Lower leg skin (tissue), 4 donors: ENCODE results near the gene PAIP1. TPM values are rescaled to one million over a fixed set of nuclear protein-coding genes. Genes with fewer than 3 reads are reported as not detected.

Source experiments
- DNase-seq, 2 donors: peaks; one replicate each; pipeline ENCODE4 v3.0.0-alpha.2; 2019; ENCODE audit warnings: low spot score in 2 of 2
- H3K4me3 ChIP-seq: fragments of 200-600 bp; sonication (generic); 2 replicates; pipeline ENCODE4 v1.5.1; 2017; ENCODE audit warnings: mild to moderate bottlenecking, low read depth; ENCODE audit not compliant: poor library complexity, severe bottlenecking
- POLR2A ChIP-seq, 2 donors: fragments of 450-650 bp; IDR thresholded peaks; one replicate each; pipeline ENCODE4 v1.6.1; 2016 to 2017; ENCODE audit warnings: antibody characterized with exemption in 2 of 2, mild to moderate bottlenecking in 1 of 2, moderate library complexity in 1 of 2
- WGBS, 2 donors: methylation state at CpG; one replicate each; pipeline ENCODE4 v1.1.5; 2018; 5-methylcytosine and 5-hydroxymethylcytosine counted together
- intact Hi-C: fragments of 100-400 bp; cut with DNase I; formaldehyde crosslinking; loops from one replicate; pipeline ENCODE4 v1.15.0; 2023; ENCODE audit warnings: low total_unique reads
- total RNA-seq, 4 donors: library from RNA; depleted of rRNA; stranded (reverse); fragments of >200 nt; gene quantifications; one replicate each; pipeline ENCODE4 v1.1.0, GENCODE V29; 2016
- TF ChIP-seq, protein P1 (sequence below), 3 donors: fragments of 450-650 bp; IDR thresholded peaks; one replicate each; pipeline ENCODE4 v1.5.1; 2016; ENCODE audit warnings: antibody characterized with exemption in 3 of 3, mild to moderate bottlenecking in 3 of 3, moderate library complexity in 2 of 3

PAIP1 gene
- total RNA-seq, 4 donors from 2014 or later = 40.5 to 65.4 (median 50.5) TPM

DNA sequence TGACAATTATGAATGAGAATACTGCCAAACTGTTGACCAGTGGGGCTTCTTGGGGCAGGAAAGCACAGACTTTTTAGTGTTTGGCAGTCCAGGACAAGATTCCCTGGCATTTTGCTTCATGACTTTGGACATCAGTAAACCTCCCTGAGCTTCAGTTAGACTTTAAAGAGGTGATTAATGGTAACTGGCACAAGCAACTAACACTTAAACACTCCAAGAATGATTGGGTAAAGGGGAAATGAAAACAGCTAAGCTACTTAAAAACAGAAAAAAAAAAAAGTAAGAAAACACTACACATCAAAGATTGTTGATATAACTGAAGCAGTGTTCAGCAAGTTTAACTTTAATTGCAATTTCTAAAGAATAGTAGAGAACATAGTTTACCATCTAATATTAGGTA is 13.4 kb downstream of the PAIP1 start:
- TF ChIP-seq, protein P1, sequence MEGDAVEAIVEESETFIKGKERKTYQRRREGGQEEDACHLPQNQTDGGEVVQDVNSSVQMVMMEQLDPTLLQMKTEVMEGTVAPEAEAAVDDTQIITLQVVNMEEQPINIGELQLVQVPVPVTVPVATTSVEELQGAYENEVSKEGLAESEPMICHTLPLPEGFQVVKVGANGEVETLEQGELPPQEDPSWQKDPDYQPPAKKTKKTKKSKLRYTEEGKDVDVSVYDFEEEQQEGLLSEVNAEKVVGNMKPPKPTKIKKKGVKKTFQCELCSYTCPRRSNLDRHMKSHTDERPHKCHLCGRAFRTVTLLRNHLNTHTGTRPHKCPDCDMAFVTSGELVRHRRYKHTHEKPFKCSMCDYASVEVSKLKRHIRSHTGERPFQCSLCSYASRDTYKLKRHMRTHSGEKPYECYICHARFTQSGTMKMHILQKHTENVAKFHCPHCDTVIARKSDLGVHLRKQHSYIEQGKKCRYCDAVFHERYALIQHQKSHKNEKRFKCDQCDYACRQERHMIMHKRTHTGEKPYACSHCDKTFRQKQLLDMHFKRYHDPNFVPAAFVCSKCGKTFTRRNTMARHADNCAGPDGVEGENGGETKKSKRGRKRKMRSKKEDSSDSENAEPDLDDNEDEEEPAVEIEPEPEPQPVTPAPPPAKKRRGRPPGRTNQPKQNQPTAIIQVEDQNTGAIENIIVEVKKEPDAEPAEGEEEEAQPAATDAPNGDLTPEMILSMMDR (IDR thresholded peaks at IDR 0.05) = no peak
- no peak for TF ChIP-seq POLR2A (IDR thresholded peaks at IDR 0.05)
- no peak overlapping the region for H3K4me3 ChIP-seq
- no peak for DNase-seq
- intact Hi-C loops = no loop called here

- intact Hi-C loops = no loop called here
- WGBS, 2 donors = 90 to 91% methylated on average over 6 of the region's 6 CpGs
- H3K4me3 ChIP-seq = no peak overlapping the region
- TF ChIP-seq, protein P1 (IDR thresholded peaks at IDR 0.05) = no peak
- no peak for TF ChIP-seq POLR2A (IDR thresholded peaks at IDR 0.05)
- DNase-seq = no peak
Measured at GRCh38 chr5:43540746-43541145, 16.1 kb downstream of the PAIP1 start.

- TF ChIP-seq POLR2A (IDR thresholded peaks at IDR 0.05) = no peak
- TF ChIP-seq, protein P1 (IDR thresholded peaks at IDR 0.05) = no peak
- intact Hi-C loops = no loop called here
- no peak for DNase-seq
- no peak overlapping the region for H3K4me3 ChIP-seq
Measured at GRCh38 chr5:43536972-43537371, 19.9 kb downstream of the PAIP1 start.

- intact Hi-C loops = no loop called here
- 74 to 84% methylated on average over 2 of the region's 2 CpGs for WGBS, 2 donors
- no peak for TF ChIP-seq POLR2A (IDR thresholded peaks at IDR 0.05)
- TF ChIP-seq, protein P1 (IDR thresholded peaks at IDR 0.05) = no peak
- no peak for DNase-seq
- no peak overlapping the region for H3K4me3 ChIP-seq
Measured at GRCh38 chr5:43533646-43534045, 23.2 kb downstream of the PAIP1 start.

- 93 to 94% methylated on average over 2 of the region's 2 CpGs for WGBS, 2 donors
- H3K4me3 ChIP-seq = no peak overlapping the region
- no peak for TF ChIP-seq POLR2A (IDR thresholded peaks at IDR 0.05)
- TF ChIP-seq, protein P1 (IDR thresholded peaks at IDR 0.05) = no peak
- DNase-seq = no peak
- intact Hi-C loops = no loop called here
Measured at GRCh38 chr5:43530648-43531047, 26.2 kb downstream of the PAIP1 start.

DNA sequence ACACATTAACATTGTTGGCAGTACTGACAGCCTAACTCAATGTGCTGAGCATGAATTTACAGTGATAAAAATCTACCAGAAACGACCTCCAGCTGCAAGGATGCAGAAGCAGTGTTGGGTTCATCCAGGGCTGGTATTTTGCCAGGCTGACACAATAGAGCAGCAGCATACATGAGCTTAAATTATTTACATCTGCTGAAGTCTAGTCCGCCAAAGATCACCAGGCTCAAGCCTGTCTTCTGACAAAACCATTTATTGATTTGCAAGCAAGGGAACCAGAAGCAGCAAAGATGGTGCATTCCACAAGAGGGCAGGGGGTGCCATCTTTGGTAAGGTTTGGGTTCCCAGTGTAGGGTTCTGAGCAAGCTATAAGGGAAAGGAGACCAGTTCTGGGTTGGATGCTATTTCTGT is 33.2 kb downstream of the PAIP1 start:
- H3K4me3 ChIP-seq = no peak overlapping the region
- 54 to 58% methylated on average over 2 of the region's 2 CpGs for WGBS, 2 donors
- intact Hi-C loops = loop anchor here (2.0 kb wide), 1 partner anchor 71 kb away; no protein-coding TSS in a partner anchor
- no peak for DNase-seq
- TF ChIP-seq, protein P1 (IDR thresholded peaks at IDR 0.05) = no peak
- no peak for TF ChIP-seq POLR2A (IDR thresholded peaks at IDR 0.05)
